Vagina (tissue), 2 donors: ENCODE data around the gene TLR7. TPM values are rescaled to one million over a fixed set of nuclear protein-coding genes. Genes with fewer than 3 reads are reported as not detected.

ENCODE experiments used
- DNase-seq, 2 donors: peaks; one replicate each; pipeline ENCODE4 v3.0.0-alpha.2; 2017; ENCODE audit errors: extremely low spot score in 2 of 2
- H3K27ac ChIP-seq: fragments of 200-600 bp; sonication (generic); one replicate; pipeline ENCODE4 v1.5.1; 2019
- H3K27me3 ChIP-seq: fragments of 200-600 bp; sonication (generic); one replicate; pipeline ENCODE4 v1.5.1; 2019
- H3K36me3 ChIP-seq, 2 donors: fragments of 200-600 bp; sonication (generic); one replicate each; pipeline ENCODE4 v1.5.1; 2017 to 2019
- H3K4me1 ChIP-seq: fragments of 200-600 bp; sonication (generic); one replicate; pipeline ENCODE4 v1.5.1; 2019
- H3K4me3 ChIP-seq, 2 donors: fragments of 200-600 bp; sonication (generic); 1 replicate in 1 of 2; 2 replicates in 1 of 2; pipeline ENCODE4 v1.5.1; 2016 to 2019
- H3K9me3 ChIP-seq: fragments of 200-600 bp; sonication (generic); one replicate; pipeline ENCODE4 v1.5.1; 2019
- POLR2A ChIP-seq, 2 donors: fragments of 450-650 bp; IDR thresholded peaks; one replicate each; pipeline ENCODE4 v1.6.1; 2017; ENCODE audit warnings: antibody characterized with exemption in 2 of 2, mild to moderate bottlenecking in 2 of 2, moderate library complexity in 2 of 2
- POLR2AphosphoS5 ChIP-seq, 2 donors: sonication (generic); formaldehyde crosslinking; IDR thresholded peaks; one replicate each; pipeline ENCODE4 v1.9.0; 2017; ENCODE audit warnings: antibody characterized with exemption in 2 of 2, mild to moderate bottlenecking in 2 of 2, low read depth in 1 of 2; ENCODE audit not compliant: insufficient read depth in 1 of 2
- intact Hi-C: fragments of 100-400 bp; cut with DNase I; formaldehyde crosslinking; loops from one replicate; pipeline ENCODE4 v1.15.1; 2023
- total RNA-seq: library from RNA; depleted of rRNA; stranded (reverse); fragments of >200 nt; gene quantifications from one replicate; pipeline ENCODE4 v1.2.3, GENCODE V29; 2016
- TF ChIP-seq, protein P1 (sequence below), 3 experiments: fragments of 450-650 bp in 2 of 3; fragments of 200-600 bp in 1 of 3; sonication (generic) in 1 of 3; IDR thresholded peaks; one replicate each; pipeline ENCODE4 v1.5.1; 2017 to 2019; ENCODE audit warnings: antibody characterized with exemption in 3 of 3, mild to moderate bottlenecking in 2 of 3, moderate library complexity in 2 of 3

TLR7 gene
- total RNA-seq: not detected

DNA sequence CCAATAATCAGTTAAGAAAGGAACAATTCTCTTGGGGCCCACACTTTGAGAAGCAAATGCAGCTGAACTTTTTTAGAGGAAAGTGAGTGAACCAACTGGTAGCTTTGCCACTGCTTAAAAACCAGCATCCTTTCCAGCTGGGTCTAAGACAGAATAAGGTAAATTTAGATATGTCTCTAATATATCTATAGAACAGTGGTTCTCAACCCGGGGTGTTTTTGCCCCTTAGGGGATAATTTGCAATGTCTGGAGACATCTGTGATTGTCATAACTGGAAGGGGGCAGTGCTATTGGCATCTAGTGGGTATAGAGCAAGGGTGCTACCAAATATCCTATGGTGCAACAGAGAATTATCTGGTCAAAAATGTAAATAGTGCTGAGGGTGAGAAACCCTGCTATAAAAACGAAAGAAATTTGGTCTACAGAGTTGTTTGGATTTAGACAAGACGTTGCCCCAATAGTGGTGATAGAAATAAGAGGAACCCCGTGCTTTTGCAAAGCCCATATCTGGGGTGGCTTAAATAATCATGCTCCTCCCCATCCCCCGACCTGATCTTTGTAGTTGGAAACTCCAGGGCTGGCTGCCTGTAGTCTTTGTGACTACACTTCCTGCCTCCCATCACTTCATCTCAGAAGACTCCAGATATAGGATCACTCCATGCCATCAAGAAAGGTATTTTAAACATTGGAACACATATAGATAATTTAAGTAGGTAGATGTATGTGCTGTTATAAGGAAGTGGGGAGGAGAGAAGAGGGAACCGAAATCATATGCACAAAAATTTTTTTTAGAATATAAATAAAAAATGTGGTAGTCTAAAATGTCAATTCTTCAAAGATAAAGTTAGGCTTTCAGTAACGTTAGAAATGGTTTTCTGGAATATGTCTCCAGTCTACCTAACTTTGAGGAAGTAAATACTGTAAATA, at the start of gene TLR7:
TSS of gene TLR7 (plus strand) at position 622 of the 927 bp plus-strand sequence. CDS start 507 bp downstream, outside the sequence.
- H3K4me3 ChIP-seq: no peak within 1 kb of the TSS
- H3K4me1 ChIP-seq: no peaks in the 10 kb centered on the region
- H3K27me3 ChIP-seq: no peaks in the 10 kb centered on the region
- intact Hi-C loops: no loop called here
- H3K27ac ChIP-seq: no peak within 1 kb of the TSS
- no peak for DNase-seq
- no peaks in the 10 kb centered on the region for H3K9me3 ChIP-seq
- no peaks in the 10 kb centered on the region for H3K36me3 ChIP-seq
- TF ChIP-seq POLR2A (IDR thresholded peaks at IDR 0.05) (no peak), POLR2AphosphoS5 (IDR thresholded peaks at IDR 0.05; ENCODE audit: insufficient read depth in 1 of 2, low read depth in 1 of 2) (no peak)
- TF ChIP-seq, protein P1, sequence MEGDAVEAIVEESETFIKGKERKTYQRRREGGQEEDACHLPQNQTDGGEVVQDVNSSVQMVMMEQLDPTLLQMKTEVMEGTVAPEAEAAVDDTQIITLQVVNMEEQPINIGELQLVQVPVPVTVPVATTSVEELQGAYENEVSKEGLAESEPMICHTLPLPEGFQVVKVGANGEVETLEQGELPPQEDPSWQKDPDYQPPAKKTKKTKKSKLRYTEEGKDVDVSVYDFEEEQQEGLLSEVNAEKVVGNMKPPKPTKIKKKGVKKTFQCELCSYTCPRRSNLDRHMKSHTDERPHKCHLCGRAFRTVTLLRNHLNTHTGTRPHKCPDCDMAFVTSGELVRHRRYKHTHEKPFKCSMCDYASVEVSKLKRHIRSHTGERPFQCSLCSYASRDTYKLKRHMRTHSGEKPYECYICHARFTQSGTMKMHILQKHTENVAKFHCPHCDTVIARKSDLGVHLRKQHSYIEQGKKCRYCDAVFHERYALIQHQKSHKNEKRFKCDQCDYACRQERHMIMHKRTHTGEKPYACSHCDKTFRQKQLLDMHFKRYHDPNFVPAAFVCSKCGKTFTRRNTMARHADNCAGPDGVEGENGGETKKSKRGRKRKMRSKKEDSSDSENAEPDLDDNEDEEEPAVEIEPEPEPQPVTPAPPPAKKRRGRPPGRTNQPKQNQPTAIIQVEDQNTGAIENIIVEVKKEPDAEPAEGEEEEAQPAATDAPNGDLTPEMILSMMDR (IDR thresholded peaks at IDR 0.05): no peak

DNA sequence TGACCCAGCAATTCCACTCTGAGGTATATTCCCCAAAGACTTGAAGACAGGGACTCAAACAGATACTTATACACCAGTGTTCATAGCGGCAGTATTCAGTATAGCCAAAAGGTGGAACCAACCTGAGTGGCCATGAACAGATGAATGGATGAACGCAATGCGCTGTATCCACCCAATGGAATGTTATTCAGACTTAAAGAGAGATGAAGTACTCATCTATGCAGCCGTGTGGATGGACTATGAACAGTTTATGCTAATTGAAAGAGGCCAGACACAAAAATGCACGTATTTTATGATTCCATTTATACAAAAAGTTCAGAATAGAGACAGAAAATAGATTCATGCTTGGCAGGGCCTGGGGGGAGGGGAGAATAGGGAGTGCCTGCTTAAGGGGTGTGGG, 49.3 kb upstream of the TLR7 start:
- Histone ChIP-seq H3K36me3 (peaks cover 0 to 6% of the 10 kb centered on the region in 2 donors), H3K9me3 (no peaks in the 10 kb centered on the region), H3K27me3 (no peaks in the 10 kb centered on the region), H3K4me1 (no peaks in the 10 kb centered on the region), H3K4me3 (no peak overlapping the region), H3K27ac (no peak overlapping the region)
- no peak for DNase-seq
- intact Hi-C loops: no loop called here
- no peak for TF ChIP-seq POLR2AphosphoS5 (IDR thresholded peaks at IDR 0.05; ENCODE audit: insufficient read depth in 1 of 2, low read depth in 1 of 2)
- no peak for TF ChIP-seq POLR2A (IDR thresholded peaks at IDR 0.05)
- TF ChIP-seq, protein P1 (IDR thresholded peaks at IDR 0.05): no peak

- H3K27ac ChIP-seq: no peak overlapping the region
- intact Hi-C loops: no loop called here
- H3K36me3 ChIP-seq: peaks cover 0 to 6% of the 10 kb centered on the region in 2 donors
- H3K27me3 ChIP-seq: no peaks in the 10 kb centered on the region
- no peaks in the 10 kb centered on the region for H3K9me3 ChIP-seq
- DNase-seq: no peak
- H3K4me3 ChIP-seq: no peak overlapping the region
- TF ChIP-seq, protein P1 (IDR thresholded peaks at IDR 0.05): no peak
- TF ChIP-seq POLR2A (IDR thresholded peaks at IDR 0.05): no peak
- no peaks in the 10 kb centered on the region for H3K4me1 ChIP-seq
Measured at GRCh38 chrX:12819222-12819621, 47.6 kb upstream of the TLR7 start.

DNA sequence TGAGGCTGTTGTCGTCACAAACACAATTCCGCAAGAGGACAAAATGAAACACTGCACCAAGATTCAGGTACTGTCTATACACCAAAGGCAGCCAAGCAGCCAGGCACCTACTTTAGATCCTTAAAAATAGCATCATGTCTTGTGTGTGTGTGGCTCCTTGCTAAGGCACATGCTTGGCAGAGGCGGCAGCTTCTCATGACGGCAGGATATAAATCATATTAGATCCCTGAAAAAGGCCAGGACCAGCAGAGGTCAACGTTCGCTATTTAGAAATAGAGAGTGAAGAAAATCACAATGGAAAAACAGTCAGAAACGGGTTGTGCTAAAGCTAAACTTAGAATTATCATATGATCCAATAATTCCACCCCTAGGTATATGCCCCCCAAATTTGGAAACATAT, 46.1 kb upstream of the TLR7 start:
- no peak for TF ChIP-seq POLR2A (IDR thresholded peaks at IDR 0.05)
- TF ChIP-seq, protein P1 (IDR thresholded peaks at IDR 0.05): no peak
- no peak for TF ChIP-seq POLR2AphosphoS5 (IDR thresholded peaks at IDR 0.05; ENCODE audit: insufficient read depth in 1 of 2, low read depth in 1 of 2)
- DNase-seq: no peak
- Histone ChIP-seq H3K9me3 (no peaks in the 10 kb centered on the region), H3K4me1 (no peaks in the 10 kb centered on the region), H3K27ac (no peak overlapping the region), H3K4me3 (no peak overlapping the region), H3K27me3 (no peaks in the 10 kb centered on the region), H3K36me3 (peaks cover 0 to 6% of the 10 kb centered on the region in 2 donors)
- intact Hi-C loops: no loop called here

DNA sequence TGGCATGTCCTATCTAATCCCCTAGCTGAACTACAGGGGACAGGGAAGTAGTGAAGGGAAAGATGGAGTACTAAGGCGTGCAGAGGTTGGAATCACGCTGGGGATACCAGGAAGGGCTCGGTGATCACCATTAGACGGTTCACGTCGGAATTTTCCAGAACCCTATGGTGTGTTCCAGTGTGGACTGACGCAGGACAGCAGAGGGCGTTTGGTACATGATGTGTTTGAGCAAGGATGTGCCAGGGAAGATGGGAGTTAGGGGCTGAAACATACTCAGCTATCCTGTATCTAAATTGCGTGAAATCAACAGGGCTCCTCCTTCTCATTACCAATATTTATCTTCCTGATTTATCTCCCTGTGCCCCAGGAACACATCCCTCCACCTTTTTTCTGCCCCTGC, 41.9 kb upstream of the TLR7 start:
- intact Hi-C loops: no loop called here

More for the DNA sequence above, 41.9 kb upstream of the TLR7 start:
- no peaks in the 10 kb centered on the region for H3K4me1 ChIP-seq
- no peaks in the 10 kb centered on the region for H3K9me3 ChIP-seq
- no peak overlapping the region for H3K27ac ChIP-seq
- H3K36me3 ChIP-seq: peaks cover 0 to 6% of the 10 kb centered on the region in 2 donors
- TF ChIP-seq POLR2A (IDR thresholded peaks at IDR 0.05) (no peak), POLR2AphosphoS5 (IDR thresholded peaks at IDR 0.05; ENCODE audit: insufficient read depth in 1 of 2, low read depth in 1 of 2) (no peak)
- TF ChIP-seq, protein P1 (IDR thresholded peaks at IDR 0.05): no peak
- no peak for DNase-seq
- no peaks in the 10 kb centered on the region for H3K27me3 ChIP-seq
- H3K4me3 ChIP-seq: no peak overlapping the region
